ENCODE data around the gene NLRP9.
"Not testable (repeated sequence)": the region's sequence is repeated elsewhere in the genome, so short reads cannot be mapped to it uniquely, and the experiment has no call there.

The NLRP9 gene

DNA sequence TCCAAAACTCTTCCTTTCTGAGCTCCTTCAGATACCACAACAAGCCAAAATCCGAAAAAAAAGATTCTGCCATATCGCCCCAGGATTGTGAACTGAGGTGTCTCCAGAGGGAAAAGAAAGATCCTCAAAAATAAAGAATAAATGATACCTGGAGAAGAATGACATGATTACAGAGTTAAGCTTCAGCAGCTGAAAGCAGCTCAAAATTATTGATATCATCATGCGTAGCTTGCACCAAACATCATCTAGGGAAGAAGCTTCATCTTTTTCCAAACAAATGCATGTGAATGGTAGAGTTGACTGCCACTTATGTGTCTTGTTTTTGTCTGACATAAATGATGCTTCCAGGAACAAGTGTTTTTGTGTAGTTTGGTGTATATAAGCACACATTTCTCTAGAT lies at the start of gene NLRP9:
Gene NLRP9 (minus strand): TSS at position 101 of the 400 bp plus-strand sequence. CDS start 28 bp downstream, at position 73.
- DNase-seq (ENCODE audit: low spot score) = no peak

DNA sequence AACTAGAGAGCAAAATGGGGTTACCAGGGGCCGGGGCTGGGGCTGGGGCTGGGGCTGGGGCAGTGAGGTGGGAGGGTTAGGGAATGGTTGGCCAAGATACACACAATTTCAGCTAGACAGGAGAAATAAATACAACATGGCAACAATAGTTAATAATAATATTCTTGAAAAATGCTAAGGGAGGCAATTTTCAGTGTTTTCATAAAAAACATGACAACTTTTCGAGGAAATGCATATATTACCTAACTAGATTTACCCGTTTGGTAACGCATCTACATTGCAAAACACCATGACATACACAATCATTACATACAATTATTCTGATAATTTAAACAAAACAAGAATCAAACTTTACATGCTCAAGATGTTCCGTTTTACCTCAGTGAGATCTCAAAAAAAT lies 42.9 kb upstream of the NLRP9 start:
- DNase-seq (ENCODE audit: low spot score) = no peak

DNA sequence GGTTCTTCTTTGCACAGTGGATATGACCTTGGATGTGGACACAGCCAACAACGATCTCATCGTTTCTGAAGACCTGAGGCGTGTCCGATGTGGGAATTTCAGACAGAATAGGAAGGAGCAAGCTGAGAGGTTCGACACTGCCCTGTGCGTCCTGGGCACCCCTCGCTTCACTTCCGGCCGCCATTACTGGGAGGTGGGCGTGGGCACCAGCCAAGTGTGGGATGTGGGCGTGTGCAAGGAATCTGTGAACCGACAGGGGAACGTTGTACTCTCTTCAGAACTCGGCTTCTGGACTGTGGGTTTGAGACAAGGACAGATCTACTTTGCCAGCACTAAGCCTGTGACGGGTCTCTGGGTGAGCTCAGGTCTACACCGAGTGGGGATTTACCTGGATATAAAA lies 40.1 kb upstream of the NLRP9 start:
- DNase-seq (ENCODE audit: low spot score) = no peak

DNA sequence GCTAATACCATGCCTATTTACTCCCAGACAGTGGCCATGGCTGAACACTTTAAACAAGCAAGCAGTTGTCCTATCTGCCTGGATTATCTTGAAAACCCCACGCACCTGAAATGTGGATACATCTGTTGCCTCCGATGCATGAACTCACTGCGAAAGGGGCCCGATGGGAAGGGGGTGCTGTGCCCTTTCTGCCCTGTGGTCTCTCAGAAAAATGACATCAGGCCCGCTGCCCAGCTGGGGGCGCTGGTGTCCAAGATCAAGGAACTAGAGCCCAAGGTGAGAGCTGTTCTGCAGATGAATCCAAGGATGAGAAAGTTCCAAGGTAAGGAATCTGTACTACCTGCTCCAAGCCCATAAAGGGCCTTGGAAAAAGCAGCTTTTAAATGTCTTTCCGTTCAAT lies 39.3 kb upstream of the NLRP9 start:
- no peak for DNase-seq (ENCODE audit: low spot score)

DNA sequence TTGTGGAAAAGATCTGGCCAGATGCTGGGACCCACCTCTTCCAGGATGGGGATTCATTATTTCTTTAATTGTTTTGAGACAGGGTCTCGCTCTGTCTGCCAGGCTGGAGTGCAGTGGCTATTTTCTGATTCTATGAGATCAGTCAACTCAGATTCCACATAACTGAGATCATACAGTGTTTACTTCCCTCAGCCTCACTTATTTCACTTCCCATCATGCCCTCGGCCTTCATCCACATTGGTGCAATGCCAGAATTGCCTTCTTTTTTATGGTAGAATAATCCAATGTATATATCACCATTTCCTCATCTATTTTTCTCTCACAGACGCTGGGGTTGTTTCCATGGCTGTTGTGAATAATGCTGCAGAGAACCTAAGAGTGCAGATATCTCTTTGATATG lies 31.4 kb upstream of the NLRP9 start:
- DNase-seq (ENCODE audit: low spot score) = not testable (repeated sequence)

DNA sequence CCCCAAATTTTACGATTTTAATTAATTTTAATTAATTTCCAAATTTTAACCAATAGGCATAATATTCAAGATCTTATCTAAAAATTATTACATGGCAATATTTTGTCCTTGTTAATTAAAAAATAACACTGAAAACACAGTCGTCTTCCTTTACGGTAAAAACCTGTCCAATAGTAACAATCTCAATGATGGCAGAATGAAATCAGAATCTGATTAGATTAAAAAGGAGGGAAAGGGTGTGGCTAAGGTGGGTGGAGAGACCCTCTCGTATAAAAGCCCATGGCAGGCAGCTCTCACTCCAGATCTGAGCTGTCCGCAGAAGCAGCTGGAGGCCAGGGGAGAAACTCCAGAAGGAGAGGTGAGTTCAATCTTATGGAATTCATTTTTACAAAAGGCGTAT lies 30.6 kb upstream of the NLRP9 start, which contains the start of gene RFPL4AL1:
Gene RFPL4AL1 (plus strand): TSS at position 301 of the 400 bp plus-strand sequence. CDS start 2,687 bp downstream, outside the sequence.
- DNase-seq (ENCODE audit: low spot score) = not testable (repeated sequence)

DNA sequence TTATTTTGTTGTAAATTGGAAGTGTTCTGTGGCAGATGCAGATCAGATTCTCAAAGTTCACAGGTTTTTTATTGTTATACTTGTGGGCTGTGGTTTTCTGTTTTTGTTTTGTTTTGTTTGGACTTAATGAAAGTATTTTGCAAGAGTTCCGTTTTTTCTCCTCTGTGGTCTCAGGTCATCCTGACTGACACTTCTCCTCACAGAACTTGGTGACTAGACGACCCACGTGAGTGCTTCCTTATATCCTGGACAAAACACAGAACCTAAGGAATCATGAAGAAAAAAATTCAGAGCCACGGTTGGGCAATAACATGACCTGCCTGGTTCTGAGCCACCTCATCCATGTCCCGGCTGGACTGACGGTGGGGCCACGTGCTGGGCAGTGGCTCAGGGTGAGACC lies 28.3 kb upstream of the NLRP9 start:
- DNase-seq (ENCODE audit: low spot score) = no peak

DNA sequence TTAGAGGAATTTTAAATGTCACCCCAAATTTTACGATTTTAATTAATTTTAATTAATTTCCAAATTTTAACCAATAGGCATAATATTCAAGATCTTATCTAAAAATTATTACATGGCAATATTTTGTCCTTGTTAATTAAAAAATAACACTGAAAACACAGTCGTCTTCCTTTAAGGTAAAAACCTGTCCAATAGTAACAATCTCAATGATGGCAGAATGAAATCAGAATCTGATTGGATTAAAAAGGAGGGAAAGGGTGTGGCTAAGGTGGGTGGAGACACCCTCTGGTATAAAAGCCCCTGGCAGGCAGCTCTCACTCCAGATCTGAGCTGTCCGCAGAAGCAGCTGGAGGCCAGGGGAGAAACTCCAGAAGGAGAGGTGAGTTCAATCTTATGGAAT lies 20.6 kb upstream of the NLRP9 start, which contains the start of gene RFPL4A:
Gene RFPL4A (plus strand): TSS at position 301 of the 400 bp plus-strand sequence. CDS start 2,704 bp downstream, outside the sequence.
- DNase-seq (ENCODE audit: low spot score) = not testable (repeated sequence)

DNA sequence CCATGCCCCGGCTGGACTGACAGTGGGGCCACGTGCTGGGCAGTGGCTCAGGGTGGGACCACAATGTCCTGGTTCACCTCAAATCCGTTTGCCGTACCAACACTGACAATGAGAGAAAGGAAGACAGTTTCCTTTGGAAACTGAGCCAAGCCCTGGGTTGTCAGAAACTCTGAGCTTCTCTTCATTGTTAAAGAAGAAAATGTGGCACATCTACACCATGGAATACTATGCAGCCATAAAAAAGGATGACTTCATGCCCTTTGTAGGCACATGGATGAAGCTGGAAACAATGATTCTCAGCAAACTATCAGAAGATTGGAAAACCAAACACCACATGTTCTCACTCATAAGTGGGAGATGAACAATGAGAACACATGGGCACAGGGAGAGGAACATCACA lies 18.6 kb upstream of the NLRP9 start:
- DNase-seq (ENCODE audit: low spot score) = not testable (repeated sequence)

DNA sequence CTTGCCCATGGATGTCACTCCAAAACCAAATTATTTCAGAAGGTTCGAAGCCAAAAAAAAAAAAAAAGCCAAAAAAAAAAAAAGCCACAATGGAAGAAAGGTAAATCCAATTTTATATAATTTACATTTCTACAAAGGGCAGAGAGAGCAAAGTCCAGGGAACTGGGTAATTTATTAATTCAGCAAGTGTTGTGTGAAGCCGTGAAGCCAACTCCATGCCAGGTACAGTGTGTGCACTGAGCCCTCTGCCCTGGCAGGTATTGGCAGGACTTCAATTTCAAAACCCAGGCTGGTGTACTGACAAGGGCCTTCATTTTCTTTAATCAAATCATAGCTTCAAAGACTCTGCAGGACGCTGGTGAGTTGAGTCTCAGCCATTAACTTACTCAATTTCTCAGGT lies 15.2 kb upstream of the NLRP9 start:
- DNase-seq (ENCODE audit: low spot score) = no peak

DNA sequence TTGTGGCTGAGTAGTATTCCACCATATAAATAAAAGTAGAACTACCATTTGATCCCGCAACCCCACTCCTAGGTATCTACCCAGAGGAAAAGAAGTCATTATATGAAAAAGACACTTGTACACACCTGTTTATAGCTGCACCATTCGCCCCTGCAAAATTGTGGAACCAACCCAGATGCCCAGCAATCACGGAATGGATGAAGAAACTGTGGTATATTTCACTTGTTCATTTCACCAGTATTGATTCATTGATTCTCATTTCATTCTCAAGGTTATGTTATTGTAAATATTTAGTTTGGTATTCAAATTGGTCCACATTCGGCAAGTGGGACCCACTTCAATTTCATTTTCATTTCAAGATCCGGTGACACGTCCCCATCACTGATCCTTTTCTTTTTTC lies 12.5 kb upstream of the NLRP9 start:
- no peak for DNase-seq (ENCODE audit: low spot score)

DNA sequence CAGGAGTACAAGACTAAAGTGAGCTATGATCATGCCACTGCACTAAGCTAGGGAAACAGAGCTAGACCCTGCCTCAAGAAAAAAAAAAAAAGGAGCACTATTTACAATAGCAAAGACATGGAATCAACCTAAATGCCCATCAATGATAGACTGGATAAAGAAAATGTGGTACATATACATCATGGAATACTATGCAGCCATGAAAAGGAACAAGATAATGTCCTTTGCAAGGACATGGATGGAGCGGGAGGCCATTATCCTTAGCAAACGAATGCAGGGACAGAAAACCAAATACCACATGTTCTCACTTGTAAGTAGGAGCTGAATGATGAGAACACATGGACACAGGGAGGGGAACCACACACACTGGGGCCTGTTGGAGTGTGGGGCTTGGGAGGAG lies 7.8 kb downstream of the NLRP9 start:
- DNase-seq (ENCODE audit: low spot score) = not testable (repeated sequence)

DNA sequence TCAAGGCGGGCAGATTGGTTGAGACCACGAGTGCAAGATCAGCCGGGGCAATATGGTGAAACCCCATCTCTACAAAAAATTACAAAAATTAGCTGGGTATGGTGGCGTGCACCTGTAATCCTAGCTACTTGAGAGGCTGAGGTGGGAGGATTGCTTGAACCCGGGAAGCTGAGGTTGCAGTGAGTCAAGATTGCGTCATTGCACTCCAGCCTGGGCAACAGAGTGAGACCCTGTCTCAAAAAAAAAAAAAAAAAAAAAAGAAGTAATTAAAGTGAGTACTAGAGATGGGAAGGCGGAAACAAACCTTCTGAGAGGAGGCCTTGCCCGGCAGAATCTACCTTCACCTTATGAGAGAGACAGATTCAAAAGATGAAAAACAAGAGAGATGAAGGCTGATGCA lies 14.7 kb downstream of the NLRP9 start:
- no peak for DNase-seq (ENCODE audit: low spot score)

DNA sequence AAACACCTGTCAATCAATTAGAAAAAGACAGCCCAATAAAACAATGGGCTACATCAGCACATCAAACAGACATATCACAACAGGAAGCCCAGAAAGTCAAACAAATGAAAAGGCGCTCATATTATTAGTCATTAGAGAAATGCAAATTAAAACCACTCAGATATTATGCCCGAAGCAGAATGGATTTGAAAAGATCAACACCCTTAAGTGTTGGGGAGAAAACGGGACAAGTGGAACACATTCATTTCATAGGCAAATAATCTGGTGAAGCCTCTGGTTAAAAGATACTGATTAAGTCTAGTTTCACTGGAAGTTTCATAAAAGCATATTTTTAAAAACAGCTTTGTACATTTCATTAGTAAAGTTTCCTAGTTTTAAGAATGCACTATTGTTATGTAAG lies 17.4 kb downstream of the NLRP9 start:
- no peak for DNase-seq (ENCODE audit: low spot score)

DNA sequence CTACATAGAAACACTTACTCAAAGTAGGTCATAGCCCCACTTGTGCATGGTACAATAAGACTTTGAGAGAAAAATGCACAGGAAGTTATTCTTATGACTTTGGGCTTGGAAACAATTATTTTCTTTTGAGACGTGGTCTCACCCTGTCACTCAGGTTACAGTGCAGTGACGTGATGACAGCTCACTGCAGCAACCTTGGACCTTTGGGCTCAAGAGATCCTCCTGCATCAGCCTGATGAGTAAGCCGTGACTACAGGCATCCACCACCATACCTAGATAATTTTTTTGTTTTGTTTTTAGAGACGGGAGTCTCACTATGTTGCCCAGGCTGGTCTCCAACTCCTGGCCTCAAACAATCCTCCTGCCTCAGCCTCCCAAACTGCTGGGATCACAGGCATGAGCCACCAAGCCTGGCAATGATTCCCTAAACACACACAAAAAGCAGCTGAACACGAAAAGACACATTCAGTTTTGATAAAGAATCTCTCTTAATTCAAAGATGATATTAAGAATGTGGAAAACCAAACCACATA lies 17.9 kb downstream of the NLRP9 start:
- no peak for DNase-seq (ENCODE audit: low spot score)

DNA sequence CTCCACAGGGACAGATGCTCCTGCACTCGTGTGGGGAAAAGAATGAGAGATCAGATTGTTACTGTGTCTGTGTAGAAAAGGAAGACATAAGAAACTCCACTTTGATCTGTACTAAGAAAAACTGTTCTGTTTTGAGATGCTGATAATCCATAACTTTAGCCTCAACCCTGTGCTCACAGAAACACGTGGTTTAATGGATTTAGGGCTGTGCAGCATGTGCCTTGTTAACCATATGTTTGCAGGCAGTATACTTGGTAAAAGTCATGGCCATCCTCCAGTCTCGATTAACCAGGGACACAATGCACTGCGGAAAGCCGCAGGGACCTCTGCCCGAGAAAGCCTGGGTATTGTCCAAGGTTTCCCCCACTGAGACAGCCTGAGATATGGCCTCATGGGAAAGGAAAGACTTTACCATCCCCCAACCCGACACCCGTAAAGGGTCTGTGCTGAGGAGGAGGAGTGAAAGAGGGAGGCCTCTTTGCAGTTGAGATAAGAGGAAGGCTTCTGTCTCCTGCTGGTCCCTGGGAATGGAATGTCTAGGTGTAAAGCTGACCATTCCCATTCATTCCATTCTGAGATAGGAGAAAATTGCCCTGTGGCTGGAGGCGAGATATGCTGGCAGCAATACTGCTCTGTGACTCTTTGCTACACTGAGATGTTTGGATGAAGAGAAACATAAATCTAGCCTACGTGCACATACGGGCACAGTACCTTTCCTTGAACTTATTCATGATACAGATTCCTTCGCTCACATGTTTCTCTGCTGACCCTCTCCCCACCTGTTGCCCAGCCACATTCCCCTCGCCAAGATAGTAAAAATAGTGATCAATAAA lies 20.1 kb downstream of the NLRP9 start:
- not testable (repeated sequence) for DNase-seq (ENCODE audit: low spot score)

DNA sequence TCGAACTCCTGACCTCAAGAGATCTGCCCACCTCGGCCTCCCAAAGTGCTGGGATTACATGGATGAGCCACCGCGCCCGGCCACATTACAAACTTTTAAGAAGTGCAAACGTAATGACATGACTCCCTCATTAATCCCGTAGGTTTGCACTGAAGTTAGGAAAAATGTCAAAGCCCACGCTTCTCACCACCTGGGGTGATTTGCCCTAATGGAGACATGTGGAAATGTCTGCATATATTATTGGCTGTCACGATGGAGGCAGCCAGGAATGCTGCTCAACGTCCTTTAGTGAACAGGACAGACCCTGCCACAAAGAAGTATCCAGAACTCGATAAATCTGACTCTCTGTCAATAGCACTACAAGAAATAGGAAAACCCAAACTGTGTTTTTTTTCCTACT lies 21.0 kb downstream of the NLRP9 start:
- DNase-seq (ENCODE audit: low spot score) = no peak

DNA sequence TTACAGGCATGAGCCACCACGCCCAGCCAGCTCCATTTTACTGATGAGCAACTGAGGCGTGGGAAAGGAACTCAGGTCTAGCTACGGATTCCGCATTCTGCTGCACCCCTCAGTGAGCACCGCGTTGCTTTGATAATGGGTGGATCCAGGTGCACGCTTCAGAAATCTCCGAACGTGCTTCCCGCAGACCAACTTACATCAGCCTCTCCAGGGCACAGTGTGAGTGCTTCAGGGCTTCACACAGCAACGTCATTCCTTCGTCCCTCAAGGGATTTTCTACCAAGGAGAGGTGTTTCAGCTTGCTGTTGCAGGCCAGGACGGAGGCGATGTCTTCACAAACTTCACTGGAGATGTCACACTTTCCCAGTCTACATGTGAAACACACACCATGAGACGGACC lies 21.7 kb downstream of the NLRP9 start:
- no peak for DNase-seq (ENCODE audit: low spot score)

DNA sequence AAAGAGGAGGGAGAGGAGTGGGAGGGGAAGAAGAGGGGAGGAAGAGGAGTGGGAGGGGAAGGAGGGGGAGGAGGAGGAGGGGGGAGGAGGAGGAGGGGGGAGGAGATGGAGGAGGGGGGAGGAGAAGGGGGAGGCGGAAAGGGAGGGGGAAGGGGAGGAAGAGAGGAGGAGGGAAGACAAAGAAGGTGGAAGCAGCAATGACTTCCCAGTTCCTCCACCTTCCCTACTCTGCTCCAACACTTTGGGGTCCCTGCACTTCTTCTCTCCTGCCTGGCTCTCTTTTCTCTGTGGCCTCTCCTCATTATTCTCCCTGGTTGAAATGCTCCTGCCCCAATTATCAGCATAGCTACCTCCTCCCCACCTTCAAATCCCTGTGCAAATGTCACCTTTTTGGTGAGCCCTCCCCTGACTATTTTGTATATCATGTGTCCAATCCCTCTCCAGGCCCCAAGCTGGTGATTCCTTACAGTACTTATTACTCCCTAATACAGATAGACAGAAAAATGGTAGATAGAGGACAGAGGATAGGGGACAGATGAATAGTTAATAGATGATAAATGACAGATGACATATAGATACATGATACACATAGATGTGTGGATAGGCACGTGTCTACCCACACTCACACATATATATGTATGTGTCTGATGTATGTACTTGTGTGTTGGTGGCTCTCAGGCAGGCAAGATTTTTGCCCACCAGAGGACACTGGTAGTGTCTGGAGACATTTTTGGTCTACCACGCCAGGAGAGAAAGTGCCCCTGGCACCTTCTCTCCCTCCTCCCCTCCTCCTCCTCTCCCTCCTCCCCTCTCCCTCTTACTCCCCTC lies 25.2 kb downstream of the NLRP9 start:
- DNase-seq (ENCODE audit: low spot score) = no peak

DNA sequence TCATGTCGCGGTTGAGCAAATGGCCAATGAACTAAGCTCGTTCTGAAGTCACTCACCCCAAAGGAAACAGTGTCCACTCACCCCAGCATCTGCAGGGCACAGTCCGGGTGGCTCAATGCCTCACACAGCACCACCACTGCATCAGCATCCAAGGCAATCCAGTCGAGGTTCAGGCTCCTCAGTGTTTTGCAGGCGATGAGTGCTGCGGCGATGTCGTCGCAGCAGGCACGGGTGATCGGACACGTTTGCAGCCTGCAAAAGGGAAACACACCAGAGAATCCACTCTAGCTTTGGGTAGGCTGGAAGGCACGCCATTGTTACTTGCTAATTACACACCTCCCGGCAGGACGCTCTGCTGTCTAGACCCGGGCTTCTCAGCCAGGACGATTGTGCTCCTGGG lies 26.5 kb downstream of the NLRP9 start:
- DNase-seq (ENCODE audit: low spot score) = no peak

DNA sequence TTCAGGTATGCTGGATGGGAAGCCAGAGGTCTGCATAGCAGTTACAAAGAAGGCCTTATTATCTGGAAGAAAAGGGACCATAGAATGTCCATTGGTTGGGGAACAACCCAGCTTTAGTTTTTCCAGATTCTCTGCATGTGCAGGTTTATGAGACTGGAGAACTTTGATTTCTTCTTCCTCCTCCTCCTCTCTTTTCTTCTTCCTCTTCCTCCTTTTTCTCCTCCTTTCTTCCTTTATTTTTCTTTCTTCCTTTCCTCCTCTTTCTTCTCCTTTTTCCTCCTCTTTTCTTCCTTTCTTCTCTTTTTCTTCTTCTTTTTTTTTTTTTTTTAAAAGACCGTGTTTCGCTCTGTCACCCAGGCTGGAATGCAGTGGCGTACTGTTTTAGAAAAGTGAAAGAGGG lies 32.2 kb downstream of the NLRP9 start:
- no peak for DNase-seq (ENCODE audit: low spot score)

DNA sequence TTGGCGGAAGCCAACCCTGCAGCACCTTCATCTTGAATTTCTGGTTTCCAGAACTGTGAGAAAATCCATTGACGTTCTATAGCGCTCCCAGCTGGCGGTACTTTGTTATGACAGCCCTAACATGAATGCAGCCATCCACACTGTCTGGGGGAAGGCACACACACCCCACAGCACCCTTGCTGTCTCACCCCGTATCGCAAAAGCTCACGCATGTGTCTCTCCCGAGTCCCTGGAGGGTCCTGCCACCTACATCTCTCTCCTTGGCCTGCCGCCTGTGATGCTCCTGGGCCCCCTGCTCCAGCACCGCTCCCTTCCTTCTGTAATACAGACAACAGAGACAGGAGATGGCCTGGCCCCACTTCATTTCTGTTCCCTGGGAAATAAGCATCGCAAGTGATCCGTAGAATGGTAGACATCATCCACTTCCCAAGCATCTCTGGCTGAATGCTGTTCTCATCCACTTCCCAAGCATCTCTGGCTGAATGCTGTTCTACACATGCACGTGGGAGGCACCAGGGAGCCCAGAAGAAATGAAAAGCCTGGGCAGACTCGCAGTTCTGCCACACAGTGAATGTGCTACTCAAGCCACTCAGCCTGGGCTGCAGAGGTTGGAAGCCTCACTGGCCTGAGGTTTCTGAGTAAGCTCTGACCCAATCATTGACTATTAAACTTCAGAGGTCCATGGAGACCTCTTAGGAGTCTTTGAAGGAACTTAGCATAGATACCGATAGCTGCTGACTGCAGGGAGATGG lies 33.5 kb downstream of the NLRP9 start:
- no peak for DNase-seq (ENCODE audit: low spot score)
